AG09319 (cell line): ENCODE measurements around the gene B4GALNT2.
A peak's percentile ranks its signal among the peaks of the same experiment; 100 is the strongest.
"Not testable (repeated sequence)": the region's sequence is repeated elsewhere in the genome, so short reads cannot be mapped to it uniquely, and the experiment has no call there.

Experiments used
- DNase-seq: peaks from one replicate; pipeline ENCODE4 v3.0.0-alpha.2; 2010; ENCODE audit warnings: low read depth; ENCODE audit errors: extremely low read depth
- CTCF ChIP-seq: IDR thresholded peaks from 2 replicates; pipeline ENCODE4 v1.5.1; 2011; ENCODE audit warnings: low read depth, mild to moderate bottlenecking, inconsistent platforms, low read length, moderate library complexity

The B4GALNT2 gene

DNA sequence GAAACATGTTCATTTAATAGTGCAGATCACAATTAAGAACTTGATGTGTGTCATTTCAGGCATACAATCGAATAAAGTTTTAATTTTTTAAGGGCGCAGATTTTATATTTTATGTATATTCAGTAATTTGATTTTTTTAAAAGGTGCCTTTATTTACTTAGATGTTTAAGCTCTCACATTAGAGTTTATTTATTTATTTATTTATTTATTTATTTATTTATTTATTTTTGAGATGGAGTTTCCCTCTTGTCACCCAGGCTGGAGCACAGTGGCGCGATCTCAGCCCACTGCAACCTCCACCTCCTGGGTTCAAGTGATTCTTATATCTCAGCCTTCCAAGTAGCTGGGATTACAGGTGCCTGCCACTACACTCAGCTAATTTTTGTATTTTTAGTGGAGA lies 3.8 kb downstream of the B4GALNT2 start:
- DNase-seq = no peak
- no peak for TF ChIP-seq CTCF

- not testable (repeated sequence) for DNase-seq
Measured at GRCh38 chr17:49145654-49146053, 13.1 kb downstream of the B4GALNT2 start.

GRCh38 chr17:49146620-49147306 lies 14.2 kb downstream of the B4GALNT2 start:
- TF ChIP-seq CTCF = no peak
- DNase-seq = peak; percentile 80

GRCh38 chr17:49148171-49148570 lies 15.6 kb downstream of the B4GALNT2 start:
- DNase-seq = no peak
- TF ChIP-seq CTCF = no peak

GRCh38 chr17:49151996-49152395 lies 19.4 kb downstream of the B4GALNT2 start:
- no peak for TF ChIP-seq CTCF
- no peak for DNase-seq

DNA sequence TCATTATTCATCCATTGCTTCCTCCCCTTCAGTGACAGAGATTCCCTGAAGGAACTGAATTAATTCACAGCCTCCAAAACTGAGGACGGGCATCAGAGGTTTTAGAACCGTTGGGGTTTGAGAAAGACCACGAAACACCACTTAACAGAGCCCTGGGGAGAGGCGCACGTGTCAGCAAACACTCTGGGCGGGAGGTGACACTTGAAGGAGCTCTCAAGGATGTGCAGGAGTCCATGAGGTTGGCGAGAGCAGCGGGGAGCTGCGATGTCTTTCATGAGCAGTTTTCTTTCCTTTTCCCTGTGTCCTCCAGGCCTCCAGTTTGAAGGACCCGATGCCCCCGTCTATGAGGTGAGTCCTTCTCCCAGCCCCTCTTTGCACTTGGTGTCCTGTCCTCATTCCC lies 23.7 kb downstream of the B4GALNT2 start:
- no peak for TF ChIP-seq CTCF
- no peak for DNase-seq

- DNase-seq = no peak
- TF ChIP-seq CTCF = no peak
Measured at GRCh38 chr17:49157784-49158183, 25.2 kb downstream of the B4GALNT2 start.

- no peak for DNase-seq
- no peak for TF ChIP-seq CTCF
Measured at GRCh38 chr17:49162866-49163265, 30.3 kb downstream of the B4GALNT2 start.
